CD4-positive, alpha-beta T cell treated with Interleukin-15 for 4 hours (primary cell): ENCODE measurements around the gene ABHD17A.
"Not testable (repeated sequence)": the region's sequence is repeated elsewhere in the genome, so short reads cannot be mapped to it uniquely, and the experiment has no call there.

Source experiments
- DNase-seq: peaks from one replicate; pipeline ENCODE4 v3.0.0-alpha.2; 2020; ENCODE audit warnings: low spot score

Gene ABHD17A

DNA sequence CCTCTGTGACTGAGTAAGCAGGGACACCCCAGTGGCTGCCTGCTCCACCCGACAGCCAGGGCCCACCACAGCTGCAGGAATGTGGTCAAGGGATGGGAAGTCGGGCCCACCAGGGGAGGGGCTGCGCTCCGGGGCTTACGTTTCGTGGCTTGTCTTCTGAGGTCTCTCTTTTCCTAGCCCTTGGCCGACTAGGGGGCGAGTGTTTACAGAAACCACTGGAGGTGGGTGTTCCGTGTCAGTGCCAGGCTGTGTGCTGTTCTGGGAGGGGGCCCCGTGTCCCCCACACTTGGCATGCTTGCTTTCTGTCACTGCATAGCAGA lies 24.4 kb upstream of the ABHD17A start:
- no peak for DNase-seq

DNA sequence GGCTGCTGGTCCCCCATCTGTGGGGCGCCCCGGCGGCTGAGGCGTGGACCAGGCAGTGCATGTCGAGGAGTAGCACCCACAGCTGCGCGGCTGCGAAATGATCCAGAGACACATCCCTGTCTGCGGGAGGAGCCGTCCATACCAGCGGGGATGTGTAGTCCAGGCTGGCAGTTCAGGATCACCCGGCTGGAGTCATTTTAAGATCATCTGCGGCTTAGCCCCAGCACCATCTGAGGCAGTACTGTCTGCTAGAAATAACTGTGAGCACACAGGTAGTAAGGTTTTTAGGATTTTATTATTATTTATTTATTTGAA lies 23.0 kb upstream of the ABHD17A start:
- no peak for DNase-seq

DNA sequence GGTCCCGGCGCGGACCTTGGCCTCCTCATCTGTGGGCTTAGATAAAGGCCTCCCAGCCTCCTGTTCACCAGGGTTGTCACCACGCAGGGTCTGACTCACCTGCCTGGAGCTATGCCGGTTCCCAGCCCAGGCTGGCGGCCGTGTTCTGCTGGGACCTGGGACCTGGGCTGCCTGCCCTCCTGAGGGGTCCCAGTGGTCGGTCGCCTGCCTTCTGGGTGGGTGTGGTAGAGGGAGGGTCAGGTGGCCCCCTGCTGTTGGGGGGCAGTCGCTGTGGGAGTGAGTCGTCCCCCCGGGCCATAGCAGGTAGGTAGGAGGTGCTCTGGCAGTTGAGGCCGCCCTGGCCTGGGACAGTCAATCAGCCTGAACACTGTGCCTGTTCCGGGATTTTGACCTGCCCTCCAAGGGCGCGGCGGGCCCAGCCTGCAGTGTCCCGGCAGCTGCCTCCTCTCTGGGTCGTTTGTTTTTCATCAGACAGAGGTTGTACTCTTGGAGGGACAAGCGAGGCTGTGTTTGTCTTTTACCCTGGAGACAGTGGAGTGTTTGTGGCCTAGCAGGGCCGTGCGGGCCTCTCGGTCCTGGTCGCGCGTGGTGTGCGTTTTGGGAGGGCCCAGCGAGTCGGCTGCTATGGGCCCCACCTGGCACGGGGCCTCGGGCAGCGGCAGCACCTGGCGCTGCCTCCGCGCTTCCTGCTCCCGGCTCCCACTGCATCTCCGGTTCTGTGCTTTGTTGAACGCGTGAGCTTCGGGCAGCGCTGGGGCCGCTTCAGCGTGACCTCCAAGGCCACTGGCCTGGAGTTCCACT lies 22.5 kb upstream of the ABHD17A start:
- DNase-seq: no peak

DNA sequence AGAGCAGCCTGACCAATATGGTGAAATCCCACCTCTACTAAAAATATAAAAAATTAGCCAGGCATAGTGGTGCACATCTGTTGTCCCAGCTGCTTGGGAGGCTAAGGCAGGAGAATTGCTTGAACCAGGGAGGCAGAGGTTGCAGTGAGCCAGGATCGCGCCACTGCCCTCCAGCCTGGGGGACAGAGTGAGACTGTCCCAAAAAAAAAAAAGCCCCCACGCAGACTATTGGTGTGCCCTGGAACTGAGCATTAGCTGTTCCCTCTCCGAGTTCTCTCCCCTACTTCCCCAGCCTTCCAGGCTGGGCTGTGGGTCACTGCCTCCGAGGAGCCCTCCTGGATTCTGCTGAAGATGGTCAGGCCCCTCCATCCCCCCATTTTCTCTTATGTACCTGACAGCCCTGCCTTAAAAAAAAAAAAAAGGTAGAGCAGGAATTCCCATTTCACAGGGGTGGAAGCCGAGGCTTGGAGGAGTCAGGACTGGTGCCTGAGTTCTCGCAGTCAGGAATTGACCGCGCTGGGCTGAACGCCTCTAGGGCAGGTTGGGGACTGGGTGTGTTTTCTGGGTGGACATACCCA lies 21.8 kb upstream of the ABHD17A start:
- DNase-seq: no peak

DNA sequence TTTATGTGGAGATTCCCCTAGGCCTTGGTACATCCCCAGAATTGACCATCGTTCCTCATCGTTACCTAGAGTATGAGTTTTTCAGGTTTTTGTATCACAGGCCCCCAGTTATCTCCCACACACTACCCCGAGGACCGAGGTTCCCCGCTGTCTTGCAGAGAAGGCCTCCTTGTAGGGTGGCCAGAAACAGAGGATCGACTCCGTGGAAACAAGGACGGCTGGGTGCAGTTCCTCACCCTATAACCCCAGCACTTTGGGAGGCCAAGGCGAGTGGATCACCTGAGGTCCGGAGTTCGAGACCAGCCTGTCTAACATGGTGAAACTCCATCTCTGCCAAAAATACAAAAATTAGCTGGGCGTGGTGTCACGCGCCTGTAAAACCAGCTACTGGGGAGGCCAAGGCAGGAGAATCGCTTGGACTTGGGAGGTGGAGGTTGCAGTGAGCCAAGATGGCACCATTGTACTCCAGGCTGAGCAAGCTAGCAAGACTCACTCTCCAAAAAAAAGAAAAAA lies 20.6 kb upstream of the ABHD17A start:
- no peak for DNase-seq

DNA sequence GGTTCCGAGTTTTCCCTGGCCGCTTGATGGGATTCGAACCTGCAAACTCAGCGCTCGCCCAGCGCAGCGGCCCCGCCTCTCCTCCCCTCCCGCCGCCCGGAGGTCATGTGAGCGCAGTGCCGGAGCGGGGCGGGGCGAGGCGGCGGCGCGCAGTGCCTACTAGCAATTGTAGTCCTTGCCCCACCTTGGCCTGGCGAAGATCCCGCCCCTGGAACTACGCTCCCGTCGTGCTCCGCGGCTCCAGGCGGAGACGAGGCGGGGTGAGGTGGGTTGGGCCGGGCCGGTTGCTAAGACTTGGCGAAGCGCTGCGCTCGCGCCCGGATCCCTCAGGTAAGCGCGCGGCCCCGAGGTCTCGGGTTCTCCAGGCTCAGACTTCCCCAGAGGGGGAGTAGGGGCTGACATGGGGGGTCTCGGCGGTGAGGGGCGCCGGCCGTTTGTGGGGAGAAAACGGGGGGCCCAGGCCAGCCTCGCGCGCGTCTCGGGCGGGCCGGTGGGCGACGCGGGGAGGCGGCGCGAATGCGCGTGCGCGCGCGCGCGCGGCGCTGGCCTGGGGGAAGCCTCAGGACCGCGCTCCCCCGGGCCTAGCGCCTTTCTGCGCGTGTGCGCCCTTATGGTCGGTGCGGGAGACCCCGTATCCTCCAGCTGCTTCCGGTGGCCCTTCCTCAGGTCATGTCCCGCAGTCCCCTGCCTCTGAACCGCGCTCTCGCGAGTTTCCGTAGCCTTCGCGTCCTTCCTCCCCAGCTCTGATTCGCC lies 20.0 kb upstream of the ABHD17A start, which contains the start of the genes ADAT3 and SCAMP4:
Gene ADAT3 (plus strand): TSS at position 290 of the 753 bp plus-strand sequence. CDS start 6,649 bp downstream, outside the sequence.
Gene SCAMP4 (plus strand): TSS at position 290 of the 753 bp plus-strand sequence. CDS start 9,621 bp downstream, outside the sequence.
- peak; percentile 98 for DNase-seq

DNA sequence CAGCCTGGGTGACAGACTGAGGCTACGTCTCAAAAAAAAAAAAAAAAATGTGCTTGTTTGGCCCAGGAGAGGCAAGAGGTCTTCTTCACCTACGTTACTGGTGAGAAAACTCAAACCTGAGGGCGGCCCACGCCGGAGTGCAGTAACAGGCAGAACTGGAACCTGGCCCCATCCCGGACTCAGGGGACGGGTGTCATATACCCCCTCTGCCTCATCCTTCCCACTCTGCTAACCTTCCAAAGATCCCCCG lies 19.5 kb upstream of the ABHD17A start:
- no peak for DNase-seq

DNA sequence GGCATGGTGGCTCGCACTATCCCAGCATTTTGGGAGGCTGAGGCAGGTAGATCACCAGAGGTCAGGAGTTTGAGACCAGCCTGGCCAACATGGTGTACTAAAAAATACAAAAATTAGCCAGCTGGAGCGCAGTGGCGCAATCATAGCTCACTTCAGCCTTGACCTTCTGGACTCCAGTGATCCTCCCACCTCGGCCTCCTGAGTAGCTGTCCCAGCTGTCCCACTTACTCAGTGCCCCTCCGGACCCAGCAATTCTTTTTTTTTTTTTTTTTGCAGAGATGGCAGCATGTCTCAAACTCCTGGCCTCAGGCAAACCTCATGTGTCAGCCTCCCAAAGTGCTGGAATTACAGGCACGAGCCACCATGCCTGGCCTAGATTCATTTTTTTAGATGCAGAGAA lies 17.6 kb upstream of the ABHD17A start:
- no peak for DNase-seq

DNA sequence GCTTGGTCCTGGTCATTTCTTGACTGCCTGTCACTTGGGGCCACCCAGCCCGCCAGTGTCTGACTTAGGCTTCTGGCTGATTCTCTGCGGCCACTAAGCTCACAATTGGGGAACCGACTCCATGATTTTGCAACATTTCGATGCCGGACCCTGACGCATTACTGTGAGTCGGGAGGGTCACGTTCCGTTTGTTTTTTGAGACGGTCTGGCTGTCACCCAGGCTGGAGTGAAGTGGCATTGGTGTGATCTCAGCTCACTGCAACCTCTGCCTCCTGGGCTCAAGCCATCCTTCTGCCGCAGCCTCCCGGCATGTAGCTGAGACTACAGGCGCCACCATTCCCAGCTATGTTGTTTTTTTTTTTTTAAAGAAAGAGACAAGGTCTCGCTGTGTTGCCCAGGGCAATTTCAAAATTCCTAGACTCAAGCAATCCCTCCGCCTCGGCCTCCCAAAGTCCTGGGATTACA lies 16.7 kb upstream of the ABHD17A start:
- no peak for DNase-seq

DNA sequence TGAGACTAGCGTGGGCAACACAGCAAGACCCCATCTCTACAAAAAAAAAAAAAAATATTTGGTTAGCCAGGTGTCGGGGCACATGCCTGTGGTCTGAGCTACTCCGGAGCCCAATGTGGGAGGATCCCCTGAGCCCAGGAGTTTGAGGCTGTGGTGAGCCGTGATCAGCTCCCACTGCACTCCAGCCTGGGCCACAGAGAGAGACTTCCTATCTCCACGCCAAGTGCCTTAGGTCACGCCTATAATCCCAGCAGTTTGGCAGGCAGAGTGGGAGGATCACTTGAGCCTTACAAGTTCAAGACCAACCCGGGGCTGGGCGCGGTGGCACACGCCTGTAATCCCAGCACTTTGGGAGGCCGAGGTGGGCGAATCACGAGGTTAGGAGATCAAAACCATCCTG lies 11.2 kb upstream of the ABHD17A start:
- no peak for DNase-seq

DNA sequence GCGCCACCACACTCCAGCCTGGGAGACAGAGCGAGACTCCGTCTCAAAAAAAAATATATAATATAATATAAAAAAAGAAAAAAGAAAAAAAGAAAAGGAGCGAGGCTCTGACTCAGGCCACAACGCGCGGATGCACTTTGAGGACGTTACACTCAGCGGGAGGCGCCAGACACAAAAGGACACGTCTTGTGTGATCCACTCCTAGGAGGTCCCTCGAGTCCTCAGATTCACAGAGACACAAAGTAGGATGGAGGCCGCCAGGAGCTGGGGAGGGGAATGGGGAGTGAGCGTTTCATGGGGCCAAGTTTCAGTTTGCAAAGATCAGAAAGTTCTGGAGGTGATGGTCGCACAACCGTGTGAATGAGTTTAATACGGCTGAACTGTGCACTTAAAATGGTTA lies 8.5 kb upstream of the ABHD17A start:
- no peak for DNase-seq

DNA sequence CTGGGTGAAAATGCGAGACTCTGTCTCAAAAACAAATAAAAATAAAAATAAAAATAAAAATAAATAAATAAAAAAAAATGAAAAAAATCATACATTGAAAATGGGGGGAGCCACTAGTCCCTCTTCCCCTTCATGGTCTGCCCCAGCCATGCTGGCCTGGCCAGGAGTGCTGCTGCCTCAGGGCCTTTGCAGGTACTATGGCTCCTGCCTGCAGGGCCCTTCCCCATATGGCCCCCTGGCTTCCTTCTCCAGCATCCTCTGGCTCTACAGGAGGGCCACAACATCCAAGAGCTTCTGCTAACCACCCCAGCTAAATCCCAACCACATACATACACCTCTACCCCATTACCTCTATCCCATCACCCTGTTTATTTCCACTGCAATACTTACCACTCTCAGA lies 4.6 kb upstream of the ABHD17A start:
- no peak for DNase-seq

DNA sequence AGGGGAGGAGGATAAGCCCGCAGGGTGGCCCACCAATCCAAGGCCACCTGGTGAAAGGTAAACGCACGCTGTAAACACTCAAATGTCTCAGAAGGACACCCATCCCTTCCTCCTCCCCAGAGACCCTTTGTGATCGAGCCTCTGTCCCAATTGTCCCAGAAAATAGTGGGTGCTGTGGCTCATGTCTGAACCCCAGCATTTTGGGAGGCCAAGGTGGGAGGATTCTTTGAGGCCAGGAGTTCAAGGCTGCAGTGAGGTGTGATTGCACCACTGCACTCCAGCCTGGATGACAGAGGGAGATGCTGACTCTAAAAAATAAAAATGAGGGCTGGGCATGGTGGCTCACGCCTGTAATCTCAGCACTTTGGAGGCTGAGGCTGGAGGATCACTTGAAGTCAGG lies 3.1 kb upstream of the ABHD17A start:
- DNase-seq: no peak

DNA sequence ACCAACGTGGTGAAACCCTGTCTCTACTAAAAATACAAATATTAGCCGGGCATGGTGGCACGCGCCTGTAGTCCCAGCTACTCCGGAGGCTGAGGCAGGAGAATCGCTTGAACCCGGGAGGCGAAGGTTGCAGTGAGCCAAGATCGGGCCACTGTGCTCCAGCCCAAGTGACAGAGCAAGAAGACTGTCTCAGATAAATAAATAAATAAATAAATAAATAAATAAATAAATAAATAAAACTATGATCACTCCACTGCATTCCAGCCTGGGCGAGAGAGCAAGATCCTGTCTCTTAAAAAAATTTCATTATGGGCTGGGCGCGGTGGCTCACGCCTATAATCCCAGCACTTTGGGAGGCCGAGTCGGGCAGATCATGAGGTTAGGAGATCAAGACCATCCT lies 1.1 kb upstream of the ABHD17A start:
- DNase-seq: not testable (repeated sequence)

DNA sequence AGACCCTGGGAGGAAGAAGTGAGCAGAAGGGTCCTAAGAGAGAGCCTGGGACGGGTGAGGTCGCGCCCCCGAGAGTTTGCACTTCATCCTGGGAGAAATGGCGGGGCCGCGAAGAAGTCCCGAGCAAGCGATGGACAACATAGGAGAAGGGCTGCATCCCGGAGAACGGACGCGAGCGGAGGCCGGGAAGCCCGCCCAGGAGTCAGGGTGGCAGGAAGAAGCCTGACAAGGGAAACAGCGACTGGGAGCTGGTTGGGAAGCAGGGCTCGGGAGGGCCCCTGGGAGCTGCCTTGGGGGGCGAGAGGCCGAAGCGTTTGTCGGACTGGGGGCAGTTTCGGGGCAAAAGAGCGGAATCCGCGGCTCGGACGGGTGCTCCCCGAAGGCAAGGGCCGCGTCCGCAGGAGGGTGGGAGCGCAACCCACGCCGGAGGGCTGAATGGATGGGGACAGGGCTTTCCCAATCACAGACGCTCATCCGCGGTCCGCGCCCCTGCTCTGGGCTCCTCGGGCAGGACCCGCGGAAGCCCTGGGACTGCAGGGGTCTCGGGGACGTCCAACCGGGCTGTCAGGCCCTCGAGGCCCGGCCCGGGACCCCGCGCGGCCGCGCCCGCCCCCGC lies 469 bp downstream of the ABHD17A start:
- DNase-seq: no peak

DNA sequence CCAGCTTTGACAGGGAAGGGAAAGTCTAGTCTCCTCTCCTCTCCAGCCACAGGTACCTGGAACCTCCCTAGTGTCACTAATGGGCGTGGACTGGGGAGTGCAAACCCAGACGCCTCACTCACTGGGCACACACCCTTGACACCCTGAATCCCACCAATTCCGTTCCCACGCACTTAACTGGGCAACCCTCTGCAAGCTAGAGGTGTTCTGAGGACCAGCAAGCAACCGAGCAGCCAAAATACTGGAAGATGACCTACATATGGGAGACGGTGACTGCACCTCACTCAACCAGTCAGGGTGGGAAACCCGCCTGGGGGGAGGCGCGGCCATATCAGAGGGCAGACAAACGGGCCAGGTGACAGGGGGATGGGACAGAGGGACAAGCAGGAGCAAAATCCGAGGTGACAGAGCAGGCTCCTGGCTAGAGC lies 991 bp downstream of the ABHD17A start:
- DNase-seq: peak; percentile 39

DNA sequence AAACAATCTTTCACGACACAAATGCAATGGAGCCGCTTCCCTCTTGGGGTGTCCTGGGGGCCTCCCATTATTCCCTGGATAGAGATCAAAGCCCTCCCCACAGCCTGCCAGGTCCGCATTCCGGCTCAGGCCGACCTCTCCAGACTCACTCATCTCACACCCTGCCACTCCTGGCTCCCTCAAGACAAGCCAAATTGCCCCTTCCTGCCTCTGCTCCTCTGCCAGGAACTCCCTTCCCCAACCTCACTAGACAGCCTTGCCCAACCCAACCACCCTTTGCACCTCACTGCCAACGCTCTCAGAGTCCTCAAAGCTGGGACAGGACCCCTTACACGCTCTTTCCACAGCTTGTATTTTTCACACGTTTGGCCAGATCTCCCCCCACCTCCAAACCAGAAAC lies 1.5 kb downstream of the ABHD17A start:
- DNase-seq: no peak

DNA sequence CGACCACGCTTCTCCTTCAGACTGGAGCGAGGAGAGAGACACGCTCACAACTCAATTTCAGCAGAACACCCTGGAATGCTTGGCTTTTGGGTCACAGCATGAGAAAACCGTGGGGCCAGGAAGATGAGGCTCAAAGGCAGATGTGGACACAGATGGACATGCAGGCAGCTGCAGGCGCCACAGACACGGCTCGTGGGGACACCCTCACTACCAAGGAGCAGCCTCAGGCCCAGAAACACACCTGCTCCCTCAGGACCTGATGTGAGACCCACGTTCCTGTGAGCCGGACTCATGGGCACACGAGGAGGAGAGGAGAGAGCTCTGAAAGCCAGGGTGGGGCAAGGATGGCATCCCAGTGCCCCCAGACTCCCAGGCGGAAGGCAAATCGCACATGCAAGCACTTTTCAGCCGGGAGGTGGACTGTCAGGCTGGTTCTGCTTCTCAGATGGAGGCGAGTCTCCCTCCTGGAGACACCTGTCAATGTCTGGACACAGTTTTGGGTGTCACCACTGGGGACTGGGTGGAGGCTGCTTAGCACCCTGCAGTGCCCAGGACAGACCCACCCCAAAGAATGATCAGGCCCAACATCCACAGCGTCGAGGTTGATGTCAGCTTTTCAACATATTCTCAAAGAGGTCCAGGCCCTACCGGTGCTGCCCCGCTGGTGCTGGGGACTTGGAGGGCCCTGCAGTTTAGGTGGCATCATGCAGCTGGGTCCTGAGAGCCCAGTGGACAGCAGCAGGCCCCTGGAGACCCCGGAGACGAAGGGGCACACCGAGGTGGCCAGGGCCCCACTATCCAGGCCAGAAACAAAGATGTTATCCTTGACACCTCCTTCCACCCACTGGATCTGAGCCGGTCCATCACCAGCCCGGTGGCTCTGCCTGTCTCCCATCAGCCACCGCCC lies 2.3 kb downstream of the ABHD17A start:
- no peak for DNase-seq

DNA sequence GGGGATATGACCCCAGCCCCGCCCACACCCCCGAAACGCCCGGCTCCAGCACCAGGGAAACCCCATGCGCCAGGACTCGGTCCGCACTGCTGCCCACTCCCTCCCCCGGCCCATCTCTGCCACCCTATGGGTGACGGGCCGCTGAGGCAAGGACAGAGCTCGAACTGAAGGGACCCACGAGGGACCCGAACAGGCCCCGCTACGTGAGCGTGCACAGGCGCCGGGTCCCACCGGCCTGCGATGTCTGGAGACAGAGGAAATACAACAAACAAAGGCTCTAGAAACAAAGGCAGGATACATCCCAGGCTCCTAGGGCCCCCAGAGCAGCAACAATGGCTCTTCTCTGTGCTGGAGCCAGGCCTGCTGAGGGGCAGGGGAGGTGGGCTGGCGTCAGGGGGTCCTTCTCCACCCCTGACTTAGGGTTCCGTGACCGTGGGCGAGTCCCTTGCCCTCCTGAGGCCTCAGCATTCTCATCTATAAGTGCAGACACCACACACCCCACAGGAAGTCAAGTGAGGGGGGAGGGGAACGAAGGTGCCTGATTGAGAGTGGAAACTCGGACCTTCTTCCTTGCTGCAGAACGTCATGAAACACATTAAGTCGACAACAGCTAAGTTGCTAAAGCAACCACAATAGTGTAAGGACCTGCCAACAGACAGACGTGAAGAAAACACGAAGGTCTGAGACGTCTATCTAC lies 3.1 kb downstream of the ABHD17A start:
- peak; percentile 85 for DNase-seq

DNA sequence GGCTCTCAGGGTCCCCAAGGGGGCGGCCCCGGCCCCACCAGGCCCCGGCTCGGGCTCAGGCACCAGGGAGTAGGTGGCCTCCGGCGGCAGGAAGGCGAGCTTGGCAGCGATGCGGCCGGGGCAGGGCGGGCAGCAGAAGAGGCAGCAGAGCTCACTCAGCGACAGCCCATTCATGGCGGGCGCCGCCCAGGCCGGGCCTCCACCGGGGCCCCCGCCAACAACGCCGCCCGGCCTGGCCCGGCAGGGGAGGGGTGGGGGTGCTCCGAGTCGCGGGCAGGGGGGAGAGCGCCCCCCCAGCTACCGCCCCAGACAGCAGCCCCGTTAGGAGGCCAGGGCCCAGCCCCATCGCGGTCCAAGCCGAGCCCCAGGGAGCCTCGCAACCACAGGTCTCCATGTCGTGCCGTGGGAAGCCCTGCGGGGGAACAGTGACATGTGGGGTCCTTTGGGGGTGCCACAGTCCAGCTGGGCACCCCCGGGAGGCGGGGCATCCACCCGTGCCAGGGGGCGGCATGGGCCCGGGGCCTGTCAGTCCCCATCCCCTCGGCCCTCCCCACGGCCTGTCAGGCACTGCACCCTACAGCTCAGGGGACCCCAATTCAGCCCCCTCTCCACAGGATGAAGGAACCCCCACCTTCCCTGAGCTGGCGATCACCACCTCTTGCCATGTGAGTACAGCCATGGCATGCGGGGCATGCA lies 3.8 kb downstream of the ABHD17A start:
- not testable (repeated sequence) for DNase-seq
